GM06990 (cell line): ENCODE results near the gene ZDHHC5.
A peak's percentile ranks its signal among the peaks of the same experiment; 100 is the strongest.

ENCODE experiments used
- DNase-seq: peaks from one replicate; pipeline ENCODE4 v3.0.0-alpha.2; 2011; ENCODE audit not compliant: insufficient read length; ENCODE audit errors: extremely low read depth
- H3K27me3 ChIP-seq: replicated peaks from 2 replicates; pipeline ENCODE4 v1.6.0; 2011; ENCODE audit warnings: low read length; ENCODE audit not compliant: control insufficient read depth, insufficient read depth
- H3K36me3 ChIP-seq: 2 replicates; pipeline ENCODE4 v1.5.1; 2011; ENCODE audit warnings: low read length; ENCODE audit not compliant: control insufficient read depth, insufficient read depth
- H3K4me3 ChIP-seq: replicated peaks from 2 replicates; pipeline ENCODE4 v1.5.1; 2011; ENCODE audit warnings: low read depth, mild to moderate bottlenecking, control low read depth, low read length
- TF ChIP-seq, protein P1 (sequence below): IDR thresholded peaks from 2 replicates; pipeline ENCODE4 v1.5.1; 2011; ENCODE audit warnings: low read length, control low read depth, mild to moderate bottlenecking, inconsistent platforms; ENCODE audit not compliant: insufficient read depth, poor library complexity, severe bottlenecking

ZDHHC5 gene

DNA sequence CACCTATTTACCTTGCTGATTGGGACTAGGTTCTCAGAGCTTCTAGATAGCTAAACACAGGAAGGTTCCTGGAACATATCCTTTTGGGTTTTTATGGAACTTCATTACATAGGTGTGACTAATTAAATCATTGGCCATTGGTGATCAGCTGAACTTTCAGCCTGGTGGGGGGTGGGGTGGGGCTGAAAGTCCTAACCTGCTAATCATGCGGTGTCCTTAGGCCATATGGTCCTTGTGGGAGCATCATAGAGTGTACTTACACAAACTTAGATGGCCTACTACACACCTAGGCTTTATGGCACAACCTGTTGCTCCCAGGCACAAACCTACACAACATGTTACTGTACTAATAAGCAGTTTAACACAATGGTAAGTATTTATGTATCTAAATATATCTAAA lies 64.7 kb downstream of the ZDHHC5 start:
- TF ChIP-seq, protein P1, sequence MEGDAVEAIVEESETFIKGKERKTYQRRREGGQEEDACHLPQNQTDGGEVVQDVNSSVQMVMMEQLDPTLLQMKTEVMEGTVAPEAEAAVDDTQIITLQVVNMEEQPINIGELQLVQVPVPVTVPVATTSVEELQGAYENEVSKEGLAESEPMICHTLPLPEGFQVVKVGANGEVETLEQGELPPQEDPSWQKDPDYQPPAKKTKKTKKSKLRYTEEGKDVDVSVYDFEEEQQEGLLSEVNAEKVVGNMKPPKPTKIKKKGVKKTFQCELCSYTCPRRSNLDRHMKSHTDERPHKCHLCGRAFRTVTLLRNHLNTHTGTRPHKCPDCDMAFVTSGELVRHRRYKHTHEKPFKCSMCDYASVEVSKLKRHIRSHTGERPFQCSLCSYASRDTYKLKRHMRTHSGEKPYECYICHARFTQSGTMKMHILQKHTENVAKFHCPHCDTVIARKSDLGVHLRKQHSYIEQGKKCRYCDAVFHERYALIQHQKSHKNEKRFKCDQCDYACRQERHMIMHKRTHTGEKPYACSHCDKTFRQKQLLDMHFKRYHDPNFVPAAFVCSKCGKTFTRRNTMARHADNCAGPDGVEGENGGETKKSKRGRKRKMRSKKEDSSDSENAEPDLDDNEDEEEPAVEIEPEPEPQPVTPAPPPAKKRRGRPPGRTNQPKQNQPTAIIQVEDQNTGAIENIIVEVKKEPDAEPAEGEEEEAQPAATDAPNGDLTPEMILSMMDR = no peak
- Histone ChIP-seq H3K27me3 (no peaks in the 10 kb centered on the region), H3K4me3 (no peak overlapping the region), H3K36me3 (peaks cover 2% of the 10 kb centered on the region)
- no peak for DNase-seq

GRCh38 chr11:57735619-57736298 lies 67.8 kb downstream of the ZDHHC5 start:
- TF ChIP-seq, protein P1 = no peak
- DNase-seq = no peak
- Histone ChIP-seq H3K36me3 (peaks cover 10% of the 10 kb centered on the region), H3K4me3 (no peak overlapping the region), H3K27me3 (no peaks in the 10 kb centered on the region)

DNA sequence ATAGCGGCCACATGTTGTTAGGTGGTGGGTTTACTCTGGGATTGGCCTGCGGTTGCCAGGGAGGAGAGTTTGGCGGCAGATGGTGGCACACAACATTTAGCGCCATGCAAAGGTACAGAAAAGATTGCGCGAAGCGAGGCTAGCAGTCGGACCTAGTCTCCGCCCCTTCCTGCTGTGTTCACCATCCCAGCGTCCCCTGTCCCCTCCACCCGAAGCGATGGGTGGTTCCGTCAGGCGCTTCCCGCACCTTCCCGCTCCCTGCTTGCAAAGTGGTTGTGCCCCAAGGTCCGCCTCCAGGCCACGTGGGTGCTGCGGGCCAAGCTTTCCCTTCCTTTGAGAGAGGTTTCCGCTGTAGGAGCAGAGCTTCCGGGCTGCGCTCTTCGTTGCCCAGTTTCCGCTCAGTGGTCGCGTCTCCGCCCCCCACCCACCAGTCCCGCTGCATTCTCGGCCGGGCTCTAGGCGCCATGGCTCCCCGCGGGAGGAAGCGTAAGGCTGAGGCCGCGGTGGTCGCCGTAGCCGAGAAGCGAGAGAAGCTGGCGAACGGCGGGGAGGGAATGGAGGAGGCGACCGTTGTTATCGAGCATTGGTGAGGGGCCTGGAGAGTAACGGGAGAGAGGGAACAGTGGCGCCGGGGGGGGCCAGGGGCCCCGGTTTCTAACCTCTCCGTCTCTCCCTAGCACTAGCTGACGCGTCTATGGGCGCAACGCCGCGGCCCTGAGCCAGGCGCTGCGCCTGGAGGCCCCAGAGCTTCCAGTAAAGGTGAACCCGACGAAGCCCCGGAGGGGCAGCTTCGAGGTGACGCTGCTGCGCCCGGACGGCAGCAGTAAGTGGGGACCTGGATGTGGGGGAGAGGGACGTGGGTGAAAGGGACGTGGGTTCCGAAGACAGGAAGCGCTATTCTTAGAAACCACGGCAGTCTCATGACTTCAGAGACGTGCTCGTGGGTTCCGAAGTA lies 73.5 kb downstream of the ZDHHC5 start, which contains the start of gene SELENOH:
TSS of gene SELENOH (plus strand) at position 360 of the 955 bp plus-strand sequence. CDS start at position 465, 105 bp downstream.
- Histone ChIP-seq H3K27me3 (no peaks in the 10 kb centered on the region), H3K36me3 (peaks cover 29% of the 10 kb centered on the region), H3K4me3 (peak within 1 kb of the TSS; percentile 91)
- peak; percentile 96 for DNase-seq
- TF ChIP-seq, protein P1 = no peak

DNA sequence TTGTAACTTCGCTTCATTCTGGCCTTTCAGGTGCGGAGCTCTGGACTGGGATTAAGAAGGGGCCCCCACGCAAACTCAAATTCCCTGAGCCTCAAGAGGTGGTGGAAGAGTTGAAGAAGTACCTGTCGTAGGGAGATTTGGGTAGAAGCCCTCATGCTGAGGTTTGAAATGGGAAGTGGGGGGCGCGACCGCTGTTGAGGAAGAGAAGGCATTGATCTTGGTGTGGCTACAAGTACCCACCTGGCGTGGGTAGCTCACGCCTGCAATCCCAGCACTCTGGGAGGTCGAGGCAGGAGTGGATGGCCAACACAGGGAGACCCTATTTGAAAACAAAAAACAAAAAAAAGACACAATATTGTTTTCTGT lies 74.2 kb downstream of the ZDHHC5 start:
- peak overlapping the region; percentile 91 for H3K4me3 ChIP-seq
- no peak for DNase-seq
- TF ChIP-seq, protein P1 = no peak
- H3K36me3 ChIP-seq = peaks cover 29% of the 10 kb centered on the region
- no peaks in the 10 kb centered on the region for H3K27me3 ChIP-seq

- DNase-seq = no peak
- Histone ChIP-seq H3K4me3 (no peak overlapping the region), H3K27me3 (no peaks in the 10 kb centered on the region), H3K36me3 (peaks cover 19% of the 10 kb centered on the region)
- TF ChIP-seq, protein P1 = no peak
Observed at GRCh38 chr11:57744357-57744756, 76.4 kb downstream of the ZDHHC5 start.
